KMS-11 (cell line): ENCODE data around the gene KRT72.

Experiments used
- H2AFZ ChIP-seq: fragments of 200-600 bp; sonication (generic); 2 replicates; pipeline ENCODE4 v1.6.1; 2016; ENCODE audit warnings: antibody characterized with exemption, mixed run types, low read depth
- H3K27ac ChIP-seq: fragments of 200-600 bp; sonication (generic); 2 replicates; pipeline ENCODE4 v1.6.1; 2016; ENCODE audit warnings: mild to moderate bottlenecking, mixed run types
- H3K27me3 ChIP-seq: fragments of 200-600 bp; sonication (generic); 2 replicates; pipeline ENCODE4 v1.6.1; 2017; ENCODE audit warnings: mild to moderate bottlenecking, low read depth, mixed run types, moderate library complexity; ENCODE audit not compliant: insufficient read depth
- H3K36me3 ChIP-seq: fragments of 200-600 bp; sonication (generic); 2 replicates; pipeline ENCODE4 v1.6.1; 2017; ENCODE audit warnings: mild to moderate bottlenecking, mixed run types; ENCODE audit not compliant: insufficient read depth
- H3K4me1 ChIP-seq: fragments of 200-600 bp; sonication (generic); 2 replicates; pipeline ENCODE4 v1.6.1; 2016; ENCODE audit warnings: mild to moderate bottlenecking, low read depth, mixed run types; ENCODE audit not compliant: poor library complexity, severe bottlenecking
- H3K4me2 ChIP-seq: fragments of 200-600 bp; sonication (generic); 2 replicates; pipeline ENCODE4 v1.7.0; 2016; ENCODE audit warnings: mild to moderate bottlenecking, mixed run types
- H3K4me3 ChIP-seq: fragments of 200-600 bp; sonication (generic); IDR thresholded peaks from 2 replicates; pipeline ENCODE4 v1.6.1; 2017; ENCODE audit warnings: low read depth, low read length, mixed read lengths; ENCODE audit not compliant: insufficient read depth
- H3K79me2 ChIP-seq: fragments of 200-600 bp; sonication (generic); 2 replicates; pipeline ENCODE4 v1.6.1; 2016; ENCODE audit warnings: low read depth, mixed run types; ENCODE audit not compliant: insufficient read depth
- H3K9ac ChIP-seq: fragments of 200-600 bp; sonication (generic); 2 replicates; pipeline ENCODE4 v1.6.1; 2016; ENCODE audit warnings: mild to moderate bottlenecking, mixed run types
- H4K20me1 ChIP-seq: fragments of 200-600 bp; sonication (generic); 2 replicates; pipeline ENCODE4 v1.6.1; 2016; ENCODE audit warnings: mild to moderate bottlenecking, mixed run types; ENCODE audit not compliant: insufficient read depth
- CTCF ChIP-seq: fragments of 200-600 bp; sonication (generic); conservative IDR thresholded peaks from 2 replicates; pipeline ENCODE4 v1.6.1; 2017; ENCODE audit warnings: low read depth, mild to moderate bottlenecking, antibody characterized with exemption, low read length, moderate library complexity, mixed read lengths

Gene KRT72

GRCh38 chr12:52627395-52628110, 26.3 kb upstream of the KRT72 start:
- Histone ChIP-seq H3K27me3 (peaks cover 13% of the 10 kb centered on the region), H2AFZ (no peak overlapping the region), H3K4me2 (no peak overlapping the region), H3K4me3 (no peak overlapping the region), H3K27ac (no peak overlapping the region), H3K4me1 (no peaks in the 10 kb centered on the region), H3K79me2 (no peaks in the 10 kb centered on the region), H4K20me1 (no peaks in the 10 kb centered on the region), H3K36me3 (no peaks in the 10 kb centered on the region), H3K9ac (no peak overlapping the region)
- TF ChIP-seq CTCF: no peak

DNA sequence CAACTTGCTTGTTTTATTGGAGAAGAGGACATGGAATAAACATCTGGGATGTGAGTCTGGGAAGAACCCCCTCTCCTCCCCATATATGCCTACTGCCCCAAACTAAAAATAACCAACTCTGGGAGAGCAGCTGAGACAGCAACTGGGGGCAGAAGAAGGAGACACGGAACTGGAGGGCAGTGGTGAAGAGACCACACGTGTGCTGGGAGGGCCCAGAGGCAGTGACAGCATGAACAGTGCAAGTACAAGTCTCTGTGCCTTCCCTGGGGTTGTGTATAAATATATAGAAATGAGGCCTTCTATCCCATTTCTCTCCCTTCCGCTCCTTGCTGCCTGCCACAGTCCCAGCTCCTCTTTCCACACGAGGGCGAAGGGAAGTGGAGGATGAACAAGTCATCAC, 21.1 kb upstream of the KRT72 start:
- TF ChIP-seq CTCF: no peak
- no peak overlapping the region for H3K27ac ChIP-seq
- H3K36me3 ChIP-seq: no peaks in the 10 kb centered on the region
- H3K4me2 ChIP-seq: no peak overlapping the region
- H4K20me1 ChIP-seq: no peaks in the 10 kb centered on the region
- H3K79me2 ChIP-seq: no peaks in the 10 kb centered on the region
- peaks cover 22% of the 10 kb centered on the region for H3K27me3 ChIP-seq
- no peaks in the 10 kb centered on the region for H3K4me1 ChIP-seq
- no peak overlapping the region for H2AFZ ChIP-seq
- no peak overlapping the region for H3K4me3 ChIP-seq
- H3K9ac ChIP-seq: no peak overlapping the region

GRCh38 chr12:52618866-52619265, 17.6 kb upstream of the KRT72 start:
- H3K36me3 ChIP-seq: no peaks in the 10 kb centered on the region
- peaks cover 44% of the 10 kb centered on the region; the same call in 1 of the 2 replicates for H3K27me3 ChIP-seq
- H3K27ac ChIP-seq: no peak overlapping the region
- no peak overlapping the region for H2AFZ ChIP-seq
- no peak overlapping the region for H3K9ac ChIP-seq
- no peak overlapping the region for H3K4me2 ChIP-seq
- H3K4me1 ChIP-seq: no peaks in the 10 kb centered on the region
- no peaks in the 10 kb centered on the region for H4K20me1 ChIP-seq
- no peaks in the 10 kb centered on the region for H3K79me2 ChIP-seq
- H3K4me3 ChIP-seq: no peak overlapping the region
- no peak for TF ChIP-seq CTCF

DNA sequence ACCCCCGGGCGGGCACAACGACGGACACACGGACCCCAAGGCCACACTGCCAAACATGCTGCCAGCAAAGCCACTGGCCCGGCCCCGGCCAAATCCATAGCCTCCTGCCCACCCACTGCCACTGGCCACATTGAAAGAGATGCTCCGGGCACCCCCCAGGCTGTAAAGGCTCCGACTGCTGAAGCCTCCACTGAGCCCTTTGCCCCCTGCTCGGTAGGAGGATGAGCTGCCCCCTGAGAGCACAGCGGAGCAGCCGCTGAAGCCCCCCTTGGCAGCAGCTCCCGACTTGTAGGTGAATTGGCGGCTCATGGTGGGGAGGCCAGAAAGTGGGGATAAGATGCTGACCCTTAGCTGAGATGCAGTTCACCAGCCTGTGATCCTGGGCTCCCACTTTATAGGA, 17.0 kb upstream of the KRT72 start, which contains the start of gene KRT73:
Gene KRT73 (minus strand): TSS at position 344 of the 400 bp plus-strand sequence. CDS start 35 bp downstream, at position 309.
- Histone ChIP-seq H3K27ac (no peak within 1 kb of the TSS), H3K36me3 (no peaks in the 10 kb centered on the region), H3K4me2 (no peak within 1 kb of the TSS), H3K9ac (no peak within 1 kb of the TSS), H4K20me1 (no peaks in the 10 kb centered on the region), H3K4me1 (no peaks in the 10 kb centered on the region), H3K27me3 (peaks cover 50% of the 10 kb centered on the region), H3K79me2 (no peaks in the 10 kb centered on the region), H3K4me3 (no peak within 1 kb of the TSS), H2AFZ (no peak within 1 kb of the TSS)
- TF ChIP-seq CTCF: no peak
